BJ (cell line): Measurements from ENCODE around the gene MEF2C. TPM values are rescaled to one million over a fixed set of nuclear protein-coding genes. Genes with fewer than 3 reads are reported as not detected.

Source experiments
- CTCF ChIA-PET: fragments of 350-600 bp; formaldehyde crosslinking; extraction: SDS; loops from one replicate; lab custom pipeline; 2021; ENCODE audit warnings: antibody characterized with exemption, inconsistent platforms; lab: Yijun Ruan, JAX
- POLR2A ChIA-PET: fragments of 300-600 bp; sonication (Branson Sonifier 250); formaldehyde crosslinking; extraction: SDS; loops from one replicate; lab custom pipeline; 2021; ENCODE audit warnings: antibody characterized with exemption; lab: Charles Lee
- DNase-seq: peaks from one replicate; pipeline ENCODE4 v3.0.0-alpha.2; 2011; ENCODE audit warnings: low read depth
- H3K27me3 ChIP-seq: 2 replicates; pipeline ENCODE4 v1.6.0; 2011; ENCODE audit warnings: low read length; ENCODE audit not compliant: control insufficient read depth, insufficient read depth
- H3K36me3 ChIP-seq: 2 replicates; pipeline ENCODE4 v1.5.1; 2011; ENCODE audit warnings: low read length; ENCODE audit not compliant: control insufficient read depth, insufficient read depth
- H3K4me3 ChIP-seq: 2 replicates; pipeline ENCODE4 v1.5.1; 2011; ENCODE audit warnings: low read depth, mild to moderate bottlenecking, control low read depth, low read length
- CTCF ChIP-seq: IDR thresholded peaks from 2 replicates; pipeline ENCODE4 v1.5.1; 2011; ENCODE audit warnings: low read depth, mild to moderate bottlenecking, control low read depth, inconsistent platforms, low read length, moderate library complexity; ENCODE audit not compliant: insufficient read depth
- polyA plus RNA-seq: library from polyadenylated mRNA; depleted of rRNA; stranded (reverse); fragments of >200 nt; gene quantifications from 2 replicates; pipeline ENCODE4 v1.2.3, GENCODE V29; 2011

The MEF2C gene
- polyA plus RNA-seq, 1 experiment: 1.6 TPM

DNA sequence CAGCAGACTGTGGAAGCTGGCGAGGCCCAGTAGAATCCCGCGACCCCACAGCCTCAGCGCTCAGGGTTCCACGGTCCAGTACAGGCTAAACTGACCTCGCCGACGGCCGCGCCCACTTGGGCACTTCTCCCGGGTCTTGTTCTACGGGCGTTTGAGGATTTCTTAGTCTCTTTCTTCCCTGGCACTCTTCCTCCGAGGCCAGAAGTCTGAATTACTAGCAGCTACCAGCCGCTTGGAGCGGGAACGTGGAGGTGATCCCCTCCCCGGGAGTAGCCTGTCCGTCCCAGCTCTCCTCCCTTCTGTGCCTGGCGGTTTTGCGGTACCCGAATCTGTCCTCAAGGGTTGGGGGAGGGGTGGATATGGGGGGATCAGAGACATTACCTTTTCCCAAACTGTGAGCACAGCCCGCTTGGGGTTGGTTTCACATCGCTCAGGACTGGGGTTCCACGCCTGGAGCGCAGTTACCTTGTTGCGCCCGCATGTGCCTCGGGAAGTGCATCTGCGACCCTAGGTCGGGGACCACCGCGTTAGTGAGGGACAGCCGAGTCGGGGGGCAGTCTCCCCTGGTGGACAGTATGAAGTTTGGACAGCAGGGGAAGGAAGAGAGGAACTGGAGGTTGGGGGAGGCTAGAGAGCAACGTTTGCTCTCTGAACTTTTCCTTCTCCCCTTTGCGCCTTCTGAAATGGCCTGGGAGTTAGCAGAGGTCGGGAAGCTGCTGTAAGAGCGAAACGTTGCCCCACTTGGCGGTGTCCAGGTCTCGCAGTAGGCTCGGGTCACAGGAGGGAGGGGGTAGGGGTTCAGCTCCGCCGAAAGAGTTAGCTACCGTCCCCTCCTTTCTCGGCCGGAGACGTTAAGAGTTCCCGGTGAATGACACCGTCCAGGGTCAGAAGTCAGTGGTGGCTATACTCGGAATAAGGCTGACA is 190.8 kb downstream of the MEF2C start:
- ChIA-PET CTCF (interaction anchor here (0.5 to 4.3 kb wide), 8 partner anchors 10 to 1541 kb away, joined by 3 to 53 read pairs (median 8); no protein-coding TSS in a partner anchor), POLR2A (no interaction called here)
- no peak for DNase-seq
- TF ChIP-seq CTCF: no peak
- Histone ChIP-seq H3K27me3 (peaks cover 60% of the 10 kb centered on the region), H3K4me3 (no peak overlapping the region), H3K36me3 (no peaks in the 10 kb centered on the region)

GRCh38 chr5:88691230-88691582 is 191.8 kb downstream of the MEF2C start:
- ChIA-PET CTCF (interaction anchor here (0.5 to 4.3 kb wide), 28 partner anchors 10 to 1643 kb away, joined by 3 to 53 read pairs (median 4); no protein-coding TSS in a partner anchor), POLR2A (no interaction called here)
- H3K36me3 ChIP-seq: no peaks in the 10 kb centered on the region
- TF ChIP-seq CTCF: no peak
- DNase-seq: no peak
- no peak overlapping the region for H3K4me3 ChIP-seq
- H3K27me3 ChIP-seq: peaks cover 64% of the 10 kb centered on the region

DNA sequence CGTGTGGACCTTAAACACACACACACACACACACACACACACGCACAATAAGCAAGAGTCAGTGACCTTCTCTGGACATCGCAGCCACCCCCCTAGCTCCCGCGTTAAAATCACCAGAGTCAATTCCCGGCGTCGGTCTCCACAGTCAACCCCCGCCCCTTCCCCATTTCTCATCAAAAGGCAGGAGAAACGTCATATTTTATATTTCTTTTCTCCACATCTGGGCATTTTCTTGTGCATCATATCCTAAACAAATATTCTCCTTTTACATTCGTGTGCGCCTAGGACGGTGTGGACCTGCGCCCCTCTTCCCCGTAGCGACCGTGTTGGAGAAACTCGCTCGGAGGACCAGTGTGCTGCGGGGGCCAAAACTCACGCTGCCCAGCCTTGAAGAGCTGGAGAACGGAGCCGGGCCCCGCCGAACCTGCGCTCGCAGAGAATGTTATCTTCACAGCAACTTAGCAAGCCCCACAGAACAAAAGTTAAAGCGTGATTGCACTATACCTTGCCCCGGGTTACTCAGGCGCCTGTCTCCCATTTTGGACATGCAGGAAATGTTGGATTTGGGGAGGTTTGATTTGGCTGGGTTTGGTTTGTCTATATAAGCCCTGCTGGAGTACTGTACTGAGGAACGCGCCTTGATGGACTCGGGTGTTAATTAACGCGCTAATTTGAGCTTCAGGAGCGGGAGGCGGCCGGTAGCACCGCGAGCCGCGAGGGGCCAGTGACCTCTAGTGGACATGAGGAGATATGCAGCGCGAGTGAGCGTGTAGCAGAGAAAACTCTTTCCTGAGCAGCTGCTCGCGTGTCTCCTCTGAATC is 192.4 kb downstream of the MEF2C start:
- Histone ChIP-seq H3K36me3 (no peaks in the 10 kb centered on the region), H3K4me3 (no peak overlapping the region), H3K27me3 (peaks cover 65% of the 10 kb centered on the region)
- ChIA-PET CTCF (interaction anchor here (0.5 to 4.3 kb wide), 30 partner anchors 10 to 1643 kb away, joined by 3 to 53 read pairs (median 4); no protein-coding TSS in a partner anchor), POLR2A (interaction anchor here (0.6 kb wide), 1 partner anchor 1718 kb away, joined by 7 read pairs; no protein-coding TSS in a partner anchor)
- peak; percentile 98 for TF ChIP-seq CTCF
- DNase-seq: no peak

- peaks cover 68% of the 10 kb centered on the region for H3K27me3 ChIP-seq
- CTCF ChIA-PET: interaction anchor here (0.6 to 4.3 kb wide), 11 partner anchors 9 to 911 kb away, joined by 3 to 53 read pairs (median 5); no protein-coding TSS in a partner anchor
- DNase-seq: no peak
Measured at GRCh38 chr5:88689668-88690408, 193.1 kb downstream of the MEF2C start.

More at GRCh38 chr5:88689668-88690408, 193.1 kb downstream of the MEF2C start:
- Histone ChIP-seq H3K36me3 (no peaks in the 10 kb centered on the region), H3K4me3 (no peak overlapping the region)
- TF ChIP-seq CTCF: no peak
- POLR2A ChIA-PET: no interaction called here
